H1 (cell line): Measurements from ENCODE around the gene ZNF280B.

ENCODE experiments used
- CEBPB ChIP-seq: IDR thresholded peaks from 2 replicates; pipeline ENCODE4 v1.6.1; 2012; ENCODE audit warnings: low read depth, low read length
- EZH2 ChIP-seq: fragments of 200-600 bp; sonication (generic); IDR thresholded peaks from 2 replicates; pipeline ENCODE4 v1.7.1; 2012; ENCODE audit warnings: low read depth, mild to moderate bottlenecking, moderate library complexity, low read length, inconsistent platforms; ENCODE audit not compliant: severe bottlenecking
- KDM1A ChIP-seq: fragments of 200-600, 300-600 bp; sonication (generic); IDR thresholded peaks from 2 replicates; pipeline ENCODE4 v1.7.1; 2016; ENCODE audit warnings: mild to moderate bottlenecking, low read length, borderline replicate concordance
- POLR2AphosphoS5 ChIP-seq: IDR thresholded peaks from 2 replicates; pipeline ENCODE4 v1.6.1; 2011; ENCODE audit warnings: low read depth, low read length
- TAF1 ChIP-seq: IDR thresholded peaks from 2 replicates; pipeline ENCODE4 v1.6.1; 2011; ENCODE audit warnings: mild to moderate bottlenecking, low read depth, low read length
- TAF7 ChIP-seq: optimal IDR thresholded peaks from 2 replicates; pipeline ENCODE3; 2011; ENCODE audit warnings: low read depth, mild to moderate bottlenecking, inconsistent platforms, low read length, moderate library complexity, borderline replicate concordance
- TBP ChIP-seq: IDR thresholded peaks from 2 replicates; pipeline ENCODE4 v1.6.1; 2011; ENCODE audit warnings: low read depth, low read length, improper control_type of control experiment
- USF2 ChIP-seq: IDR thresholded peaks from 2 replicates; pipeline ENCODE4 v1.6.1; 2011; ENCODE audit warnings: low read length, improper control_type of control experiment
- TF ChIP-seq, protein P1 (sequence below), 3 experiments: IDR thresholded peaks; 1 replicate in 2 of 3; 2 replicates in 1 of 3; pipeline versions ENCODE4 v1.5.1 to v1.6.1; 2011; ENCODE audit warnings: low read length in 3 of 3, mild to moderate bottlenecking in 3 of 3, inconsistent platforms in 2 of 3, low read depth in 1 of 3, moderate library complexity in 1 of 3; ENCODE audit not compliant: insufficient read depth in 1 of 3; ENCODE audit errors: control extremely low read depth in 1 of 3

- TF ChIP-seq, protein P1, sequence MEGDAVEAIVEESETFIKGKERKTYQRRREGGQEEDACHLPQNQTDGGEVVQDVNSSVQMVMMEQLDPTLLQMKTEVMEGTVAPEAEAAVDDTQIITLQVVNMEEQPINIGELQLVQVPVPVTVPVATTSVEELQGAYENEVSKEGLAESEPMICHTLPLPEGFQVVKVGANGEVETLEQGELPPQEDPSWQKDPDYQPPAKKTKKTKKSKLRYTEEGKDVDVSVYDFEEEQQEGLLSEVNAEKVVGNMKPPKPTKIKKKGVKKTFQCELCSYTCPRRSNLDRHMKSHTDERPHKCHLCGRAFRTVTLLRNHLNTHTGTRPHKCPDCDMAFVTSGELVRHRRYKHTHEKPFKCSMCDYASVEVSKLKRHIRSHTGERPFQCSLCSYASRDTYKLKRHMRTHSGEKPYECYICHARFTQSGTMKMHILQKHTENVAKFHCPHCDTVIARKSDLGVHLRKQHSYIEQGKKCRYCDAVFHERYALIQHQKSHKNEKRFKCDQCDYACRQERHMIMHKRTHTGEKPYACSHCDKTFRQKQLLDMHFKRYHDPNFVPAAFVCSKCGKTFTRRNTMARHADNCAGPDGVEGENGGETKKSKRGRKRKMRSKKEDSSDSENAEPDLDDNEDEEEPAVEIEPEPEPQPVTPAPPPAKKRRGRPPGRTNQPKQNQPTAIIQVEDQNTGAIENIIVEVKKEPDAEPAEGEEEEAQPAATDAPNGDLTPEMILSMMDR (IDR thresholded peaks at IDR 0.05; ENCODE audit: control extremely low read depth in 1 of 3, insufficient read depth in 1 of 3, low read depth in 1 of 3, low read length in 3 of 3) = no peak
- TF ChIP-seq KDM1A = no peak
- no peak for TF ChIP-seq TAF1
- TF ChIP-seq USF2 = no peak
- no peak for TF ChIP-seq EZH2
- no peak for TF ChIP-seq TAF7
- no peak for TF ChIP-seq POLR2AphosphoS5
- no peak for TF ChIP-seq TBP
- TF ChIP-seq CEBPB = no peak
Measured at GRCh38 chr22:22555596-22555995, 47.1 kb upstream of the ZNF280B start.
